MM.1S (cell line): ENCODE data around the gene GRK1.

Experiments
- EZH2 ChIP-seq: fragments of 300-600 bp; sonication (generic); optimal IDR thresholded peaks from 2 replicates; pipeline ENCODE3; 2017; ENCODE audit warnings: low read depth, mild to moderate bottlenecking, antibody characterized with exemption, low read length, mixed read lengths
- EZH2phosphoT487 ChIP-seq: fragments of 300-600 bp; sonication (generic); IDR thresholded peaks from 2 replicates; pipeline ENCODE4 v1.6.1; 2018; ENCODE audit warnings: antibody characterized with exemption, low read length
- TF ChIP-seq, protein P1 (sequence below): fragments of 300-600 bp; sonication (generic); IDR thresholded peaks from 2 replicates; pipeline ENCODE4 v1.5.1; 2016; ENCODE audit warnings: antibody characterized with exemption, low read length, mixed read lengths

DNA sequence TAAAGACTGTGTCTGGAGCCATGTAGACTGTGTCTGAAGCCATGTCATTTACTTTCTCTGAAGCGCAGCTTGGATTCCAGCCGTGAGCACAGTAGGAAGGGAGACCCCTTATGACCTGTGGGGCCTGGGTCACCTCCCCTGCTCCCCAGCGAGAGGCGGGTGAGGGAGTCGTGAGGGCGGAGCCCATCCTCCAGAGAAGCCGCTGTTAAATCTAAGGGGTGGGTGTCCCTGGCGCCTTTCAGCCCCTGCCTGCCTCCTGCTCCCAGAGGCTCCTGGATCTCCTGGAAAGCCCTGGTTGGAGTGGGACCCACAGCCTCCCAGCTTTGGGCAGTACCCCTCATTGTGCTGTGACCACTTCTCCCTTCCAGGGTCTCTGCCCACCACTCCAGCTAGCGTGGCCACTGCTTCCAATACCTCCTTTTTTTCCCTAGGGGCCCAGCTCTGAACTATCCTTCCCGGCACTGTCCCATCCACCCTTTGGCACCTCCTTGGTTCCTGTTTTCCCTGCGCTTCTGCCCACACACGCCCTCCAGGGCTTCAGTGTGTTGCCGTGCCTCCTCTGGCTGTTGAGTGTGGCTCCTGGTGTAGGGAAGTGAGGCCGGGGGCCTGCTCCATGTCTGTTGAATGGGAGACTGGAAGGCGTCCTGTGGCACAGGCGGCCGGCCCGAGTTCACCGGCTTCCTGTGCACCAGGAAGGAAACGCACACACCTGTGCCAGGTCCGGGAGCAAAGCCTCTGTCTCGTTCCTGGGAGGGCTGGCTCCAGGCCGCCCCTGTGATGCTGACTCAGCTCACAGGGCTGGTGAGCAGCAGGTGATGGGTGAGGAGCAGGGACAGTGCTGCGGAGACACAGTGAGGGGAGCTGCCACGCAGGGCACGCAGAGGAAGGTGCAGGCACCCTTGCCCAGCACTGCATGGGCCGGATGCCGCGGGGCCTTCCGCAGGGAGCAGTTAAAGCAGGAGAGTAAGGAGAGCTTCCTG, 38.4 kb upstream of the GRK1 start:
- TF ChIP-seq, protein P1, sequence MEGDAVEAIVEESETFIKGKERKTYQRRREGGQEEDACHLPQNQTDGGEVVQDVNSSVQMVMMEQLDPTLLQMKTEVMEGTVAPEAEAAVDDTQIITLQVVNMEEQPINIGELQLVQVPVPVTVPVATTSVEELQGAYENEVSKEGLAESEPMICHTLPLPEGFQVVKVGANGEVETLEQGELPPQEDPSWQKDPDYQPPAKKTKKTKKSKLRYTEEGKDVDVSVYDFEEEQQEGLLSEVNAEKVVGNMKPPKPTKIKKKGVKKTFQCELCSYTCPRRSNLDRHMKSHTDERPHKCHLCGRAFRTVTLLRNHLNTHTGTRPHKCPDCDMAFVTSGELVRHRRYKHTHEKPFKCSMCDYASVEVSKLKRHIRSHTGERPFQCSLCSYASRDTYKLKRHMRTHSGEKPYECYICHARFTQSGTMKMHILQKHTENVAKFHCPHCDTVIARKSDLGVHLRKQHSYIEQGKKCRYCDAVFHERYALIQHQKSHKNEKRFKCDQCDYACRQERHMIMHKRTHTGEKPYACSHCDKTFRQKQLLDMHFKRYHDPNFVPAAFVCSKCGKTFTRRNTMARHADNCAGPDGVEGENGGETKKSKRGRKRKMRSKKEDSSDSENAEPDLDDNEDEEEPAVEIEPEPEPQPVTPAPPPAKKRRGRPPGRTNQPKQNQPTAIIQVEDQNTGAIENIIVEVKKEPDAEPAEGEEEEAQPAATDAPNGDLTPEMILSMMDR = no peak
- no peak for TF ChIP-seq EZH2
- no peak for TF ChIP-seq EZH2phosphoT487
